Spleen (tissue), 11 donors: ENCODE results near the gene CROCC. TPM values are rescaled to one million over a fixed set of nuclear protein-coding genes. Genes with fewer than 3 reads are reported as not detected.
"Not testable (repeated sequence)": the region's sequence is repeated elsewhere in the genome, so short reads cannot be mapped to it uniquely, and the experiment has no call there.

Experiments used
- DNase-seq: peaks from one replicate; pipeline ENCODE4 v3.0.0-alpha.2; 2020
- H3K27ac ChIP-seq, 8 donors: fragments of 200-600 bp; sonication (generic) in 7 of 8; 1 replicate in 4 of 8; 2 replicates in 4 of 8; pipeline versions ENCODE4 v1.5.0 to v1.8.0; 2016 to 2021; ENCODE audit warnings: inconsistent platforms in 4 of 8, mild to moderate bottlenecking in 4 of 8, moderate library complexity in 1 of 8
- H3K27me3 ChIP-seq, 7 donors: fragments of 200-600 bp; sonication (generic) in 6 of 7; replicated peaks in 1 of 7; 1 replicate in 4 of 7; 2 replicates in 3 of 7; pipeline versions ENCODE4 v1.5.0 to v1.8.0; 2016 to 2021; ENCODE audit warnings: inconsistent platforms in 3 of 7, mild to moderate bottlenecking in 1 of 7
- H3K36me3 ChIP-seq, 6 donors: fragments of 200-600 bp; sonication (generic) in 5 of 6; 1 replicate in 4 of 6; 2 replicates in 2 of 6; pipeline versions ENCODE4 v1.5.0 to v1.8.0; 2016 to 2021; ENCODE audit warnings: inconsistent platforms in 2 of 6
- H3K4me1 ChIP-seq, 6 donors: fragments of 200-600 bp; sonication (generic) in 5 of 6; 1 replicate in 3 of 6; 2 replicates in 3 of 6; pipeline versions ENCODE4 v1.5.0 to v1.8.0; 2016 to 2021; ENCODE audit warnings: inconsistent platforms in 3 of 6
- H3K4me3 ChIP-seq, 8 donors: fragments of 200-600 bp; sonication (generic) in 7 of 8; 1 replicate in 4 of 8; 2 replicates in 4 of 8; pipeline versions ENCODE4 v1.5.0 to v1.8.0; 2016 to 2021; ENCODE audit warnings: inconsistent platforms in 4 of 8, mild to moderate bottlenecking in 4 of 8, moderate library complexity in 2 of 8
- H3K9me3 ChIP-seq, 8 donors: fragments of 200-600 bp; sonication (generic) in 7 of 8; 1 replicate in 4 of 8; 2 replicates in 4 of 8; pipeline versions ENCODE4 v1.5.0 to v1.8.0; 2016 to 2021; ENCODE audit warnings: inconsistent platforms in 4 of 8
- CTCF ChIP-seq, 11 experiments: fragments of 200-600 bp in 7 of 11; fragments of 450-650 bp in 4 of 11; sonication (generic) in 4 of 11; IDR thresholded peaks in 8 of 11; conservative IDR thresholded peaks in 3 of 11; 1 replicate in 7 of 11; 2 replicates in 4 of 11; pipeline versions ENCODE4 v1.4.0 to v1.8.0; 2016 to 2021; ENCODE audit warnings: antibody characterized with exemption in 11 of 11, inconsistent platforms in 4 of 11, mild to moderate bottlenecking in 1 of 11
- POLR2A ChIP-seq, 3 donors: fragments of 450-650 bp; IDR thresholded peaks; one replicate each; pipeline ENCODE4 v1.5.1; 2017; ENCODE audit warnings: antibody characterized with exemption in 3 of 3, mild to moderate bottlenecking in 1 of 3
- POLR2AphosphoS5 ChIP-seq, 3 donors: sonication (generic); formaldehyde crosslinking; IDR thresholded peaks; one replicate each; pipeline ENCODE4 v1.5.1; 2017; ENCODE audit warnings: antibody characterized with exemption in 3 of 3
- WGBS, 5 donors: extraction: QIAGEN DNeasy Blood & Tissue Kit in 3 of 5; methylation state at CpG; one replicate each; pipeline versions ENCODE4 v1.1.5 to v1.1.7; 2013 to 2018; 5-methylcytosine and 5-hydroxymethylcytosine counted together
- intact Hi-C: fragments of 100-400 bp; cut with DNase I; formaldehyde crosslinking; loops from one replicate; pipeline ENCODE4 v1.15.0; 2023; ENCODE audit warnings: low total_unique reads
- polyA plus RNA-seq, 3 donors: library from polyadenylated mRNA; stranded (reverse); fragments of 200-250 nt; gene quantifications; one replicate each; pipeline ENCODE4 v1.2.1, GENCODE V29; 2013
- total RNA-seq, 7 donors: library from RNA; depleted of rRNA in 3 of 7; stranded (reverse); fragments of >200 nt in 3 of 7; fragmentation: NEBNext Ultra II Directional in 4 of 7; extraction: Animal tissue kit (Norgen Biotek cat#: 25700) in 4 of 7; gene quantifications; one replicate each; pipeline versions ENCODE4 v1.1.0 to v1.2.1, GENCODE V29; 2016 to 2021
- donor health status: healthy with polysubstance abuse.
- donor health status: DM: no; HTN: no; CAD: no; lungs with moderate emphysema.
- donor health status: DM: no; HTN: no; CAD: no.
- donor health status: Bipolar disorder and iron deficiency.
- donor health status: healthy.
- donor health status: DM: no; HTN: no; CAD: no.
- donor health status: DM: yes; HTN: yes; CAD: no.

The CROCC gene
- total and polyA plus RNA-seq, 10 donors: 14.5 to 55.4 (median 30.7) TPM

DNA sequence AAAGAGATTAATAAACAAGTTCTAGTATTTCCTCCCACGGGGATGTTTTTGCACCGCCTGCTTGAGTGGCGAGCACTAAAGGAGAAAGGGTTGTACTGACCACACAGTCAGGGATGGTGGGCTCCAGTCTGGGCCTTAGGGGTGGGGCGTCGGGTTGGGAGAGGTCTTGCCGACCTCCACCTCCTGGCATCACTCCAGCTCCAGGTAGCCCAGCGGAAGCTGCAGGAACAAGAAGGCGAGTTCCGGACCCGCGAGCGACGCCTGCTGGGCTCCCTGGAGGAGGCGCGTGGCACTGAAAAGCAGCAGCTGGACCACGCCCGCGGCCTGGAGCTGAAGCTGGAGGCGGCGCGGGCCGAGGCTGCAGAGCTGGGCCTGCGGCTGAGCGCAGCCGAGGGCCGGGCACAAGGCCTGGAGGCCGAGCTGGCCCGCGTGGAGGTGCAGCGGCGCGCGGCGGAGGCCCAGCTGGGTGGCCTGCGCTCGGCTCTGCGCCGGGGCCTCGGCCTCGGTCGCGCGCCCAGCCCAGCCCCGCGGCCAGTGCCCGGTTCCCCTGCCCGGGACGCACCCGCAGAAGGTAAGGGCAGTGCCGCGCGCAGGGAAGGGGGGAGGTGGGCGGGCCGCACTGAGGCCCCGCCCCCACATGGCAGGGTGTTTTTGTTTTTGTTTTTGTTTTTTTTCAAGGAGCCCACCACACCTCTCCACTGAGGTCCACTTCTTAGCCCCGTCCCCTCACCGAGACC is 39.0 kb downstream of the CROCC start:
- TF ChIP-seq POLR2AphosphoS5 (IDR thresholded peaks at IDR 0.05): peak; percentile 30 to 72 (median 50)
- TF ChIP-seq CTCF (IDR thresholded peaks at IDR 0.05 in 8 of 11, conservative IDR thresholded peaks at IDR 0.05 in 3 of 11): peak; percentile 30 to 83 (median 65)
- TF ChIP-seq POLR2A (IDR thresholded peaks at IDR 0.05): no peak
- WGBS, 5 donors: 5 to 18% (median 5%) methylated on average over 26 to 57 of the region's 57 CpGs
- Histone ChIP-seq H3K4me1 (peaks cover 3 to 19% (median 16%) of the 10 kb centered on the region in 6 donors), H3K27ac (peak overlapping the region in 5 of 8 donors; percentile 20 to 73 (median 59)), H3K27me3 (no peaks in the 10 kb centered on the region), H3K36me3 (peaks cover 0 to 33% (median 5%) of the 10 kb centered on the region in 6 donors), H3K9me3 (no peaks in the 10 kb centered on the region), H3K4me3 (peak overlapping the region; percentile 13 to 75 (median 37))
- intact Hi-C loops: no loop called here
- DNase-seq: peak; percentile 93

- TF ChIP-seq POLR2AphosphoS5 (IDR thresholded peaks at IDR 0.05) (no peak), CTCF (IDR thresholded peaks at IDR 0.05 in 8 of 11, conservative IDR thresholded peaks at IDR 0.05 in 3 of 11) (no peak)
- Histone ChIP-seq H3K27me3 (no peaks in the 10 kb centered on the region), H3K4me1 (peaks cover 3 to 19% (median 16%) of the 10 kb centered on the region in 6 donors), H3K4me3 (peak overlapping the region in 7 of 8 donors; percentile 30 to 75 (median 40)), H3K27ac (peak overlapping the region in 3 of 8 donors; percentile 44 to 60 (median 59)), H3K36me3 (peaks cover 0 to 35% (median 10%) of the 10 kb centered on the region in 6 donors), H3K9me3 (no peaks in the 10 kb centered on the region)
- WGBS, 5 donors: 85 to 91% (median 88%) methylated on average over 14 of the region's 14 CpGs
- no peak for DNase-seq
- intact Hi-C loops: no loop called here
Observed at GRCh38 chr1:16961297-16962133, 39.8 kb downstream of the CROCC start.

GRCh38 chr1:16964169-16964568 is 42.4 kb downstream of the CROCC start:
- 94 to 97% (median 95%) methylated on average over 4 of the region's 4 CpGs for WGBS, 5 donors
- H3K9me3 ChIP-seq, H3K27ac ChIP-seq, H3K27me3 ChIP-seq, H3K4me3 ChIP-seq, intact Hi-C loops, DNase-seq: not testable (repeated sequence)
- Histone ChIP-seq H3K4me1 (peaks cover 3 to 19% (median 16%) of the 10 kb centered on the region in 6 donors), H3K36me3 (peaks cover 0 to 49% (median 19%) of the 10 kb centered on the region in 6 donors)

DNA sequence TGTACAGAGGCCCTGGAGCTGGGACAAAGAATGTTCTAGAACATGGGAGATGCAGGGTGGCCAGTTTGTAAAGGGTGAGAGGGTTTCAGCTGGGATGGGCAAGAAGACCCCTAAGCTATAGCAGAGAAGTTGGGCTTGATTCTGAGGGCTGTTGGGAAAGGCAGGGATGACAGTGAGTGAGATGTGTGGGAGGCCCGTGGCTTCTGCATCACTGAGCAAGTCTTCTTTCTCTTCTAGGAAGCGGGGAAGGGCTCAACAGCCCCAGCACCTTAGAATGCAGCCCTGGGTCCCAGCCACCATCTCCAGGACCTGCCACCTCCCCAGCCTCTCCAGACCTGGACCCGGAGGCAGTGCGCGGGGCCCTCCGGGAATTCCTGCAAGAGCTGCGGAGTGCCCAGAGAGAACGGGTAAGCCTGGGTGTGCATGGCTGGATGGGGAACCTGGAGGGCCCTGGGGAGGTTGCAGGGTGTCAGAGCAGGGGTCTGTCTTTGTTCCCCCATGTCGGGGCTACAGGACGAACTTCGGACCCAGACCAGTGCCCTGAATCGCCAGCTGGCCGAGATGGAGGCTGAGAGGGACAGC is 43.8 kb downstream of the CROCC start:
- no peak for TF ChIP-seq CTCF (IDR thresholded peaks at IDR 0.05 in 8 of 11, conservative IDR thresholded peaks at IDR 0.05 in 3 of 11)
- no peak for TF ChIP-seq POLR2AphosphoS5 (IDR thresholded peaks at IDR 0.05)
- no peak for TF ChIP-seq POLR2A (IDR thresholded peaks at IDR 0.05)
- no peaks in the 10 kb centered on the region for H3K27me3 ChIP-seq
- peaks cover 0 to 13% (median 9%) of the 10 kb centered on the region in 6 donors for H3K4me1 ChIP-seq
- peaks cover 0 to 62% (median 22%) of the 10 kb centered on the region in 6 donors for H3K36me3 ChIP-seq
- no peak overlapping the region for H3K27ac ChIP-seq
- DNase-seq: no peak
- intact Hi-C loops: no loop called here
- no peak overlapping the region for H3K4me3 ChIP-seq
- 86 to 95% (median 93%) methylated on average over 11 to 13 of the region's 13 CpGs for WGBS, 5 donors
- no peaks in the 10 kb centered on the region for H3K9me3 ChIP-seq
